Cortex of kidney (tissue), 1 donor: ENCODE results near the gene BHLHE40.

ENCODE experiments used
- DNase-seq: peaks from one replicate; lab custom pipeline; 2025; lab: John Stamatoyannopoulos, UW

The BHLHE40 gene

GRCh38 chr3:5001135-5001534, 21.9 kb downstream of the BHLHE40 start:
- DNase-seq, result no peak

- DNase-seq, result no peak
These were observed 22.6 kb downstream of the BHLHE40 start for GRCh38 chr3:5001805-5002173.

GRCh38 chr3:5002174-5002870, 23.1 kb downstream of the BHLHE40 start:
- no peak for DNase-seq

- no peak for DNase-seq
These were observed 23.6 kb downstream of the BHLHE40 start for GRCh38 chr3:5002871-5003247.

DNA sequence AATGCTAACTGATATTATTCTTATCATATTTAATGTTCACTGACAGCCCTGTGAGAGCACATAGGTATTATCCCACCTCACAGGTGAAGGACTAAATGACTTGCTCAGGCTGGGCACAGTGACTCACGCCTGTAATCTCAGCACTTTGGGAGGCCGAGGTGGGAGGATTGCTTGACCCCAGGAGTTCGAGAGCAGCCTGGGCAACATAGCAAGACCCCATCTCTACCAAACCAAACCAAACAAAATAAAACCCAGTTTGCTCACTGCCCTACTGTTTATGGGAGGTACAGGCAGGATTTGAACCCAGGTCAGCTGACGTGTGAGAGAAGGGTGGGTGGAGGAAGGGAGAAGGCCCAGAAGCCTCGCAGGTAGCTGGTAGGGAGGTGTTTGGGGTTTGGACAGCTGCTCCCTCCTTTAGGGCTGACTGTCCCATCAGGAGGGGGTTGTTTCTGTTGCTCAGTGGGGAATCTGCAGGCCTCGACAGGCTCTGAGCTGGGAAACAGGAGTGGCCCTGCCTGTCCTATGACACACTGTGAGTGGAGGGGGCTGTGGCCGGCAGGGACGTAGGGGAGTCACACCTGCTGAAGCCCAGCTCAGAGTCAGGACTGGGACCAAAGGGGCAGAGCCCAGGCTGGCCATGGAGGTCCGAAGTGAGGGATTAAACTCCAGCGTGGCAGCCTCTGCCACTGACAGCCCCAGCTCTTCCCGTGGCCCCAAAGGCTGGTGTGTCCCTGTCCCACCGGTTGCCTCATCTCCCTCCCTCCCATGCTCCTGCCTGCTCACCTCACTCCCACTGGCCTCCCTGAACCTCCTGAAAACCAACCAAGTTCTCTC, 25.3 kb downstream of the BHLHE40 start:
- DNase-seq, result no peak

- no peak for DNase-seq
These were observed 26.1 kb downstream of the BHLHE40 start for GRCh38 chr3:5005367-5005766.

GRCh38 chr3:5006755-5007202, 27.5 kb downstream of the BHLHE40 start:
- no peak for DNase-seq

DNA sequence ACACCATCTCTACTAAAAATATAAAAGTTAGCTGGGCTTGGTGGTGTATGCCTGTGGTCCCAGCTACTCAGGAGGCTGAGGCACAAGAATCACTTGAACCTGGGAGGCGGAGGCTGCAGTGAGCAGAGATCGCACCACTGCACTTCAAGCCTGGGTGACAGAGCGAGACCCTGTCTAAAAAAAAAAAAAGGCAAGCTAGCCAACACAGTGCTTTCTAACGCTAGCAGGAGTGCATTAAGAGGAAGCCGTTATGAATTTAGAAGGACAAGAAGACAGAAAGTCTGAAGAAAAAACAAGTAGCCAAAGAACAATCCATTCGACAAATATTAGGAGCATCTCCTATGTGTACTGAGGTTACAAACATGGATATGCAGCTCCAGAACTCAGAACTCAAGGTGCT, 28.6 kb downstream of the BHLHE40 start:
- DNase-seq, result no peak

DNA sequence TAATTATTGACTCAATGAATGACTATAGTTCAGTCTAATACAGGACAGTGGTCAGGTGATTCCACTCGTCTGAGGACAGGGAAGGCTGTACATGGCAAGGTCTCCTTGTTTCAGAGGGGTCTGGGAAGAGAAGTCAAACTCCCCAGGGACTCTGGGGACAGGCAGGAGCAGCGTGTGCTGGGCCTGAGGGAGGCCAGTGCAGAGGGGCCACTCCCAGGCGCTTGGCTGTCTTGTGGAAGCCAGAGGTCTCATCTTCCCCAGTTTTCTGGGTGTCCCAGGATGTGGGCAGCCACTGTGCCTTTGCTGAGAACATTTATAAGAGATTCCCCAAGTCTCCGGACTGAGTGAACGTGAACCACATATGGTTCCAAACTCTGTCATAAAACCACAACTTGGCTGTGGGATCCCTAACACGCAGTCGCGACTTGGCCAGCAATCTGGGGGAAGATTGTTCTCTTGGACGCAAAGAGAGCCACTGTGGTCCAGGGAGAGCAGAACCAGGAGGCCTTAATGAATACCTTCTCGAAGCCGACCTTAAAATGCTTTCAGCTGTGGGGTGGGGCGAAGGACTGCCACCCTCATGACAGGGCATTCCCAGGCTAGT, 30.4 kb downstream of the BHLHE40 start:
- DNase-seq, result no peak

DNA sequence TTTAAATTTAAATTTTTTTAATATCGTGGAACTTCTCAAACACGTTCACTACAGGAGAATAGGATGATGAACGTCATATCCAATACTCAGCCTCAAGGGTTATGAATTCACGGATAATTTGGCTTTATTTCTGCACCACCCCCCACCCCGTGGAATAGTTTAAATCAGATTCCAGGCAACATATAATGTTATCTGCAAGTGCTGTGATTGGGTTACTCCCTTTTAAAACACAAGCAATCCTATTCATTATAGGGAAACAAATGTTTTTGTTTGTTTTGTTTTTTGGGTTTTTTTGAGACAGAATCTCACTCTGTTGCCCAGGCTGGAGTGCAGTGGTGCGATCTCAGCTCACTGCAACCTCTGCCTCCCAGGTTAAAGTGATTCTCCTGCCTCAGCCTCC, 30.9 kb downstream of the BHLHE40 start:
- DNase-seq, result no peak

GRCh38 chr3:5010706-5011554, 31.7 kb downstream of the BHLHE40 start:
- DNase-seq, result no peak

GRCh38 chr3:5011555-5012256, 32.5 kb downstream of the BHLHE40 start:
- no peak for DNase-seq

GRCh38 chr3:5012367-5012766, 33.1 kb downstream of the BHLHE40 start:
- no peak for DNase-seq

- no peak for DNase-seq
These were observed 34.0 kb downstream of the BHLHE40 start for GRCh38 chr3:5013021-5013906.

GRCh38 chr3:5014391-5014790, 35.2 kb downstream of the BHLHE40 start:
- no peak for DNase-seq

DNA sequence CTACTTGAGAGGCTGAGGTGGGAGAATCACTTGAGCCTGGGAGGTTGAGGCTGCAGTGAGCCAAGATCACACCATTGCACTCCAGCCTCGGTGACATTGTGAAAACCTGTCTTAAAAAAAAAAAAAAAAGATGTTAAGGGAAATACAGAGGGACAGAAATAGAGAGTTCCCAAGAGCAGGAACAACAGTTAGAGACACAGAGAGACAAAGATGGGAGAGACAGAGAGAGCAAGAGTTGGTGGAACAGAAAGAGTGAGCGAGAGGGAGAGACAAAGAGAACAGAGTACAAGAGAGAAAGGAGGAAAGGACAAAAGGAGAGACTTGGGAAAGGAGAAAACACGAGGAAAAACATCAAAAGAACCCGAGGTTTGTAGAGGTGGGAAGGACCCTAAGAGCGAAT, 35.8 kb downstream of the BHLHE40 start:
- DNase-seq, result no peak

DNA sequence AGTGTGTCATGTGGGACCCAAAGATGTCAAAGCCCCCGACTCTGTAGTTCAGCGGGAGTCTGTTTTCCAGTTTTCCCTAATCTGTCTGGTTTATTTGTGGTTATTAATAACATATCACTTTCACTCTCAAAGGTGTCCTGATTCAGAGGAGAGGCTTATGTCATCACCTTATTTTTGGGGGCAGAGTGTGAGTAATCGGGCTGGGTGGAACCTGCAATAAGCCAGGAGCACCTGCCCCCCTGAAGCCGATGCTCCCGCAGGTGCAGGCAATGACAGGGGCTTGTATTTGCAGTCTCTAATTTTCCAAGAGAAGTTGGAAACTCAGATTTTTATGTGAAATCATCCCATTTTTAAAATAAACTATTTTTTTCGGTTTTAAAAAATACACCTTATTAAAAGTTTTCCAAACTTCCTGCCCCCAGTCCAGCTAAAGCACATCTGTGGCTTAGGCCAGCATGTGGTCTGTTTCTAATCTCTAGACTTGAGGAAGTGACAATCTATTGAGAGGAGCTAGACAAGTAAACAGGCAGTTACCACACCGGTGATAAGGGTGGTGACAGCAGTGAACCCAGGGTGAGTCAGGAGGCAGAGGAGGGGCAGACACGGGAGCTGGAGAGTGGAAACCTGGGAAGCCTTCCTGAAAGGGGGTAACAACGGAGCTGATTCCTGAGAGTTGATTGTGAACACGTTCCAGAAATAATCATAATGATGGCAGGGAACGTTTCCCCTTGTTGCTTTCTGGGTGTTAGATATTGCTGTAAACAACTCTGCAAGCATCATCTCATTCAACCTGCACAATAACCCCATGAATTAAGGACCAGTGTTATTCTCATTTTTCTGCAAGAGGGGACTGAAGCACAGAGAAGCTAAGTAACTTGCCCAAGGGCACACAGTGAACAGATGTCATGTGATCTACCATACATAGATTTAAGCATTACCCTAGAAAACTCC, 37.2 kb downstream of the BHLHE40 start:
- no peak for DNase-seq

DNA sequence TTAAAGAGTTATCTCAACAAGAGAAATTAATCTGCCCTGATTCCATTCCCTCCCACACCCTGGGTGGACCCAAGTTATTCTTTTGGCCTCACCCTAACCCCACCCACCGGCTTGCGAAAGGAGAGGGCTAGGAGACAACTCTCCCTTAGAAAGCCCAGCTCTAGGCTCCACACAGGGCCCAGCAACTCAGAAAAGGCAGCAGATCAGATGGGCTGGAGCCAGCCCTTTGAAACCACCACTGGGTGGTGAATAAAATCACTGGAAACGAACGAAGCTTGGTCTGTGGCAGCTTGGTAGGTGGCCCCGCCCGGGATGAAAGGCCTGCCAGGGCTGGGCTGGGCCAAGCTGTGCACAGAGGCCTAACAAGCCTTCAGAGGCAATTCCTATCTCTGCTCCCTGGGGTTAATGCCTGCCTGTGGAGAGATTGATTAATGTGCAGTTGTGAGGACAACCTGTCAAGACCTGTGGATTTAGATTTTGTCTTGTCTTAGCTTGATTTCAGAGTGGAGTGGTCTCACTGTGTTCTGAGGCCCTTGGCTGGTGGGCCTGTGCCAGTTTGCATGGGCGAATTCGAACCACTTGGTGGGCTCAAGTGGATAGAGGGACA, 38.8 kb downstream of the BHLHE40 start:
- no peak for DNase-seq
